Common myeloid progenitor, CD34-positive (primary cell): ENCODE data around the gene SET.

ENCODE experiments used
- CTCF ChIA-PET: fragments of 350-600 bp; sonication (Branson Sonifier 250); formaldehyde crosslinking; loops from one replicate; lab custom pipeline; 2021; ENCODE audit warnings: antibody characterized with exemption; lab: Charles Lee
- POLR2A ChIA-PET: fragments of 350-600 bp; sonication (Branson Sonifier 250); formaldehyde crosslinking; loops from one replicate; lab custom pipeline; 2021; ENCODE audit warnings: antibody characterized with exemption; lab: Charles Lee
- DNase-seq, 3 donors: peaks; one replicate each; pipeline versions ENCODE4 v3.0.0 to v3.0.0-alpha.2; 2013
- H3K27ac ChIP-seq, 2 experiments: 1 replicate in 1 of 2; 2 replicates in 1 of 2; pipeline ENCODE4 v1.7.0; 2013; ENCODE audit warnings: inconsistent platforms in 2 of 2, low read length in 2 of 2, mild to moderate bottlenecking in 2 of 2, low read depth in 1 of 2, moderate library complexity in 1 of 2; ENCODE audit not compliant: severe bottlenecking in 2 of 2, insufficient read depth in 1 of 2, poor library complexity in 1 of 2
- H3K27me3 ChIP-seq, 5 experiments: replicated peaks in 2 of 5; 1 replicate in 3 of 5; 2 replicates in 2 of 5; pipeline versions ENCODE4 v1.6.1 to v1.7.0; 2013; ENCODE audit warnings: low read length in 4 of 5, mild to moderate bottlenecking in 2 of 5, moderate library complexity in 2 of 5, inconsistent platforms in 1 of 5; ENCODE audit not compliant: insufficient read depth in 5 of 5, control insufficient read depth in 4 of 5
- H3K36me3 ChIP-seq, 4 experiments: 1 replicate in 2 of 4; 2 replicates in 2 of 4; pipeline versions ENCODE4 v1.6.1 to v1.7.0; 2013; ENCODE audit warnings: low read length in 3 of 4, control low read depth in 1 of 4, mild to moderate bottlenecking in 1 of 4; ENCODE audit not compliant: control insufficient read depth in 4 of 4, insufficient read depth in 4 of 4
- H3K4me1 ChIP-seq, 4 experiments: 1 replicate in 3 of 4; 2 replicates in 1 of 4; pipeline versions ENCODE4 v1.6.1 to v1.7.1; 2013; ENCODE audit warnings: low read length in 3 of 4, mild to moderate bottlenecking in 3 of 4, control low read depth in 1 of 4, inconsistent platforms in 1 of 4, moderate library complexity in 1 of 4; ENCODE audit not compliant: control insufficient read depth in 4 of 4, insufficient read depth in 4 of 4; ENCODE audit errors: control extremely low read depth in 1 of 4
- H3K4me3 ChIP-seq, 7 experiments: 1 replicate in 4 of 7; 2 replicates in 3 of 7; pipeline versions ENCODE4 v1.5.1 to v1.7.0; 2013; ENCODE audit warnings: mild to moderate bottlenecking in 7 of 7, low read length in 6 of 7, moderate library complexity in 6 of 7, inconsistent platforms in 2 of 7, low read depth in 2 of 7, control low read depth in 1 of 7; ENCODE audit not compliant: insufficient read depth in 4 of 7, control insufficient read depth in 1 of 7; ENCODE audit errors: extremely low read depth in 1 of 7
- H3K9me3 ChIP-seq, 5 experiments: 1 replicate in 4 of 5; 2 replicates in 1 of 5; pipeline versions ENCODE4 v1.6.1 to v1.7.1; 2013; ENCODE audit warnings: low read length in 4 of 5, mild to moderate bottlenecking in 2 of 5, inconsistent platforms in 1 of 5, low read depth in 1 of 5, moderate library complexity in 1 of 5; ENCODE audit not compliant: control insufficient read depth in 4 of 5, insufficient read depth in 2 of 5; ENCODE audit errors: control extremely low read depth in 1 of 5
- WGBS: methylation state at CpG from one replicate; pipeline ENCODE4 v1.1.5; 2013; ENCODE audit not compliant: insufficient coverage; 5-methylcytosine and 5-hydroxymethylcytosine counted together

The SET gene

DNA sequence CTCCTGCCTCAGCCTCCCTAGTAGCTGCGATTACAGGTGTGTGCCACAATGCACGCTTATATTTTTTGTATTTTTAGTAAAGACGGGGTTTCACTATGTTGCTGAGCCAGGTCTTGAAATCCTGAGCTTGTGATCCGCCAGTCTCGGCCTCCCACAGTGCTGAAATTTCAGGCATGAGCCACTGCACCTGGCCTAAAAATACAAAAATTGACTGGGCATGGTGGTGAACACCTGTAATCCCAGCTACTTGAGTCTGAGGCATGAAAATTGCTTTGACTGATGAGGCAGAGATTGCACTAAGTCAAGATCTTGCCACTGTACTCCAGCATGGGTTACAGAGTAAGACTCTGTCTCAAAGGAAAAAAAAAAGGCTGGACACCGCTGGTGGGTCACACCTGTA is 19.2 kb upstream of the SET start:
- H3K4me1 ChIP-seq: no peaks in the 10 kb centered on the region
- H3K27ac ChIP-seq: no peak overlapping the region
- no peaks in the 10 kb centered on the region for H3K27me3 ChIP-seq
- POLR2A ChIA-PET: no interaction called here
- 100% methylated on average over 5 of the region's 6 CpGs for WGBS
- peaks cover 0 to 2% (median 0%) of the 10 kb centered on the region in 4 experiments for H3K36me3 ChIP-seq
- H3K4me3 ChIP-seq: no peak overlapping the region
- no peaks in the 10 kb centered on the region for H3K9me3 ChIP-seq
- CTCF ChIA-PET: interaction anchor here (0.7 to 1.4 kb wide), 3 partner anchors 11 to 455 kb away, joined by 3 to 4 read pairs (median 3); no protein-coding TSS in a partner anchor
- no peak for DNase-seq

DNA sequence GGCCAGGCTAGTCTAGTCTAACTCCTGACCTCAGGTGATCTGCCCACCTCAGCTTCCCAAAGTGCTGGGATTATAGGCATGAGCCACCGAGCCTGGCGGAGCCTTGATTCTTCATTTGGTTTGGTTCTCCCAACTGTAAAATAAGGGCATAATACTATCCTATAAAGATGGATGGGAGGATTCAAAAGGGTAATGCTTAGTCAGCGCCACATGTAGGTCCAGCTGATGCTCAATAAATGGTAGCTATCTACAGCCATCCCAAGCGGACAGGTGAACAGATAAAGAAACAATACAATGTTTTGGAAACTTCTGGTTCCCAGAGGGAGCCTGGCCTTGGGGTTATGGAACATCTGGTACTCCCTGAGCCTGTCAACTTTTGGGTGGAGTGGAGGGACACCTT is 13.6 kb upstream of the SET start:
- POLR2A ChIA-PET: no interaction called here
- WGBS: 100% methylated on average over 3 of the region's 4 CpGs
- no peaks in the 10 kb centered on the region for H3K9me3 ChIP-seq

DNA sequence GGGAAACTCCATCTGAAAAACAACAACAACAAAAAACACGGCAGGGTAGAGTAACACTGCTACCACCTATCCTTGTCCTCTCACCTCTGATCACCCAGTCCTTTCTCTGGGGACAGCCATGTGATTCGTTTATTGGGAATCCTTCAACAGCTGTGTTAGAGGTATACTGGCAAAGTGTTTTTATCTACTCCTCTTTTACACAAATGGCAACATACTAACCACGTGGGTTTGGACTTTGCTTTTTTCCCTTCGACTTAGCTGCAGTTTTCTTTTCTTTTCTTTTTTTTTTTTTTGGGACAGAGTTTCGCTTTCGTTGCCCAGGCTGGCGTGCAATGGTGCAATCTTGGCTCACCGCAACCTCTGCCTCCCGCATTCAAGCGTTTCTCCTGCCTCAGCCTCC is 11.2 kb upstream of the SET start:
- POLR2A ChIA-PET: interaction anchor here (0.6 kb wide), 1 partner anchor 19 kb away, joined by 3 read pairs; no protein-coding TSS in a partner anchor
- Histone ChIP-seq H3K27me3 (no peaks in the 10 kb centered on the region), H3K4me3 (no peak overlapping the region), H3K4me1 (peaks cover 0 to 1% (median 0%) of the 10 kb centered on the region in 4 experiments), H3K9me3 (no peaks in the 10 kb centered on the region), H3K27ac (no peak overlapping the region), H3K36me3 (peaks cover 0 to 5% (median 3%) of the 10 kb centered on the region in 4 experiments)
- 100% methylated on average over 1 of the region's 10 CpGs for WGBS
- DNase-seq: no peak
- CTCF ChIA-PET: no interaction called here

More for the DNA sequence above, 13.6 kb upstream of the SET start:
- Histone ChIP-seq H3K36me3 (peaks cover 0 to 5% (median 3%) of the 10 kb centered on the region in 4 experiments), H3K27ac (no peak overlapping the region), H3K4me3 (no peak overlapping the region), H3K4me1 (no peaks in the 10 kb centered on the region), H3K27me3 (no peaks in the 10 kb centered on the region)
- no peak for DNase-seq
- CTCF ChIA-PET: no interaction called here

DNA sequence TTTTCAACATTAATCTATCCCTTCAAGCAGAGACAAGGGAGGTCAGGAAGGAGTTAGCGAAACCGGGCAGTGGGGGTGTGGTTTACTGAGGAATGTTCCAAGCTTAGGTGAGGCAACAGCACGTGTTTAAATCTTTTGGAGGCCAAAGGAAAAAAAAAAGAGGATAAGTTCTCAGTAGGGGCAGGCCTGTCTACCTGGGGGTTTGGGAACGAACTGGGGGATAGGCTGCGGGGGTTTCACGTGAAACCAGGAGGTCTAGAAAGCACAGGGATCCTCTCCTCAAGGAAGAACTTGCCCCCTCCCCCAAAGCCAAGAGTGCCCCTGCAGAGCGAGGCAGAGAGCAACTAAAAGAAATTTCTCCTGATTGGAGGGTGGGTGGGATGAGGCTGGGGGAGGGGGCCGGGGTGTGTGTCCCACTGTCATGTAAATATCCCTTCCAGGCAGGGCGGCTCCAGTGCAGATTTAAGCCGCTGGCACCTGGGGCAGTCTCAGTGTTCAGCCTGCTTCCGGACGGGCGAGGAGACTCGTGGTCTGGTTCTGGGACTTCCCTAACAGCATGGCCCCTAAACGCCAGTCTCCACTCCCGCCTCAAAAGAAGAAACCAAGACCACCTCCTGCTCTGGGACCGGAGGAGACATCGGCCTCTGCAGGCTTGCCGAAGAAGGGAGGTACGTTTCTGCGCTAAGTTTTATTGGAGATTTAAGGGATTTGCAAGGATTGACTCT is 5.5 kb upstream of the SET start:
- DNase-seq: peak; percentile 46 to 81 (median 74)
- peaks cover 15 to 50% (median 47%) of the 10 kb centered on the region in 4 experiments for H3K4me1 ChIP-seq
- WGBS: 0% methylated on average over 11 of the region's 21 CpGs

DNA sequence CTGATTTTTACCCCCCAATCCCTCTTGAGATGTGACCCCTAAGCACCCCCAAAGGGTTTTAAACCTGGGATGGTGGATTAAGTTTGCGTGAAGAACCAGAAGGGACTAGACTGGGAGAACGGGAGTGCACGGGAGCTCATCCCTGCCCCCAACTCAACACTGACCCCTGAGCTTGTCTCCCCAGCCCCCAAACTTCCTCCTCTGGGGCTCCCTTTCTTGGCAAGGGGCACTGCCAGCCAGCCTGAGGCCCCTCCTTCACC is 5.0 kb upstream of the SET start:
- H3K36me3 ChIP-seq: no peaks in the 10 kb centered on the region
- no peaks in the 10 kb centered on the region for H3K27me3 ChIP-seq
- CTCF ChIA-PET: interaction anchor here (1.5 kb wide), 2 partner anchors 11 to 27 kb away, joined by 3 read pairs; no protein-coding TSS in a partner anchor
- POLR2A ChIA-PET: no interaction called here
- 0% methylated on average over 1 of the region's 3 CpGs for WGBS
- H3K4me1 ChIP-seq: peaks cover 15 to 52% (median 48%) of the 10 kb centered on the region in 4 experiments
- H3K9me3 ChIP-seq: no peaks in the 10 kb centered on the region
- no peak for DNase-seq
- peak overlapping the region; percentile 72 to 90 for H3K27ac ChIP-seq
- peak overlapping the region; percentile 50 to 94 (median 89) for H3K4me3 ChIP-seq

More for the DNA sequence above, 5.5 kb upstream of the SET start:
- H3K9me3 ChIP-seq: no peaks in the 10 kb centered on the region
- ChIA-PET POLR2A (no interaction called here), CTCF (interaction anchor here (0.6 to 1.5 kb wide), 4 partner anchors 10 to 49 kb away, joined by 3 read pairs; no protein-coding TSS in a partner anchor)
- no peaks in the 10 kb centered on the region for H3K36me3 ChIP-seq
- peak overlapping the region; percentile 50 to 94 (median 89) for H3K4me3 ChIP-seq
- no peaks in the 10 kb centered on the region for H3K27me3 ChIP-seq
- H3K27ac ChIP-seq: peak overlapping the region; percentile 72 to 90

DNA sequence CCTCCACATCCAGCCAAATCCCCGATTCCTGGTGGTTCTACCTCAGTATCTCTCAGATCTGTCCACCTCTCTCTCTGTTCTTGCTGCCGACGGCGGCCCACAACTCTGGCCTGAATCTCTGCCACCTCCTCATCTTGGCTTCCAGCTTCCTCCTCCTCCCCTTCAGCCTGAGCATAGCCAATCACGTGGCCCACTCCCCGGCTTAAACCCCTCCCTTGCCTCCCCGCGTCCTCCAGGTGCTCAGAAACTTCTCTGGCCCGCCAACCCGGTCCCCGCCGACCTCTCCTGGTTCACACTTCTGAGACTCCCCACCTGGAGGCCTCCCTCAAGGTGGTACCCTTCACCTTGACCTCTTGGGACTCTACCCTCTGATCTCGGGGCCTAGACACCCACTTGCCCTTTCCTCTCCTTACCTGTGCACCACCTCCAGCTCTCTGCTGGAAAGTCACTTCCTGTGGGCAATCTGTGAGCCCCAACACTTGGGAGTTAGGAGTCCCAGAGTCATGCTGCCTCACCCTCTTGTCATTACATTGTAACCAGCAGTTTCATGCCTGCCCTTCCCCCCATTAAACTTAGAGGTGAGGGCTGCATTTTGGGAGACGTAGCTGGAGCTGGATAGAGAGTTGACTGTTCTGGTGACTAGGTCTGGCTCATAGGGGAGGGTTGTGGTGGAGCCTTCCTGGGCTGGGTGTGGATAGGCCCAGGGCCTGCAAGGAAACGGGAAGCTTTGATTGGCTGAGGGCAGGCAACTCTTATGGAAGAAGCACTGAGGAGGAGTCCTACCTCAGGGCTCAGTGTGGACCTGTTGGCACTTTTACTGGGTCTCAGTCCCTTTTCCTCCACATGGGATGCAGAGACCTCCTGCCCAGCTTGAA is 4.5 kb upstream of the SET start:
- Histone ChIP-seq H3K27ac (peak overlapping the region; percentile 72 to 90), H3K9me3 (no peaks in the 10 kb centered on the region), H3K36me3 (no peaks in the 10 kb centered on the region), H3K27me3 (no peaks in the 10 kb centered on the region), H3K4me1 (peaks cover 15 to 52% (median 48%) of the 10 kb centered on the region in 4 experiments), H3K4me3 (peak overlapping the region; percentile 50 to 94 (median 89))
- CTCF ChIA-PET: interaction anchor here (0.9 to 1.5 kb wide), 3 partner anchors 11 to 38 kb away, joined by 3 read pairs; no protein-coding TSS in a partner anchor
- POLR2A ChIA-PET: no interaction called here
- DNase-seq: peak; percentile 56 to 76 (median 73)
- 3% methylated on average over 13 of the region's 15 CpGs for WGBS
